Panc1 (cell line): ENCODE measurements around the gene CX3CL1. TPM values are rescaled to one million over a fixed set of nuclear protein-coding genes. Genes with fewer than 3 reads are reported as not detected.

Experiments
- ATAC-seq: fragments of 200-7000 bp; cut with Tn5 transposase; 2 replicates; pipeline ENCODE4 v1.9.1; 2020; ENCODE audit warnings: mild to moderate bottlenecking, moderate library complexity
- BruUV-seq: library from RNA; stranded (reverse); fragments of 400-500 nt; replicated peaks from 2 replicates; lab custom pipeline; 2021; lab: Mats Ljungman, UMichigan
- CTCF ChIA-PET: fragments of 300-600 bp; sonication (Branson Sonifier 250); formaldehyde crosslinking; loops from one replicate; lab custom pipeline; 2022; ENCODE audit warnings: antibody characterized with exemption; lab: Charles Lee
- POLR2A ChIA-PET: fragments of 300-600 bp; sonication (Branson Sonifier 250); formaldehyde crosslinking; loops from one replicate; lab custom pipeline; 2022; ENCODE audit warnings: antibody characterized with exemption; lab: Charles Lee
- DNase-seq: peaks from one replicate; pipeline ENCODE4 v3.0.0-alpha.2; 2010; ENCODE audit warnings: low read depth, low spot score
- H3K27ac ChIP-seq: 2 replicates; pipeline ENCODE4 v1.5.1; 2011; ENCODE audit warnings: mild to moderate bottlenecking, low read length, inconsistent platforms
- H3K27me3 ChIP-seq: fragments of 200-500 bp; sonication (Bioruptor generic); 2 replicates; pipeline ENCODE4 v1.6.0; 2014; ENCODE audit warnings: low read length, inconsistent platforms; ENCODE audit not compliant: control insufficient read depth, insufficient read depth
- H3K36me3 ChIP-seq: fragments of 200-500 bp; sonication (Bioruptor generic); 2 replicates; pipeline ENCODE4 v1.5.1; 2014; ENCODE audit warnings: inconsistent platforms, mild to moderate bottlenecking, low read length, moderate library complexity; ENCODE audit not compliant: control insufficient read depth, insufficient read depth
- H3K4me1 ChIP-seq: 2 replicates; pipeline ENCODE4 v1.5.1; 2011; ENCODE audit warnings: inconsistent platforms, mild to moderate bottlenecking, low read length, moderate library complexity; ENCODE audit not compliant: control insufficient read depth, insufficient read depth
- H3K4me3 ChIP-seq, 2 experiments: 2 replicates each; pipeline ENCODE4 v1.5.1; 2011 to 2012; ENCODE audit warnings: low read depth in 2 of 2, low read length in 2 of 2, mild to moderate bottlenecking in 2 of 2, inconsistent platforms in 1 of 2, moderate library complexity in 1 of 2
- H3K9me3 ChIP-seq: fragments of 200-500 bp; sonication (Bioruptor generic); 2 replicates; pipeline ENCODE4 v1.5.1; 2014; ENCODE audit warnings: low read depth, mild to moderate bottlenecking, inconsistent platforms, low read length, moderate library complexity; ENCODE audit not compliant: control insufficient read depth, insufficient read depth
- POLR2AphosphoS5 ChIP-seq: IDR thresholded peaks from 2 replicates; pipeline ENCODE4 v1.6.1; 2012; ENCODE audit warnings: mild to moderate bottlenecking, low read depth, low read length, moderate library complexity
- SIN3A ChIP-seq: IDR thresholded peaks from 2 replicates; pipeline ENCODE4 v1.6.1; 2012; ENCODE audit warnings: low read depth, mild to moderate bottlenecking, low read length, moderate library complexity, borderline replicate concordance; ENCODE audit not compliant: insufficient read depth
- TCF7L2 ChIP-seq: IDR thresholded peaks from 2 replicates; pipeline ENCODE4 v1.6.1; 2011; ENCODE audit warnings: mild to moderate bottlenecking, low read depth, low read length, inconsistent platforms
- in situ Hi-C: cut with HindIII; loops from 2 replicates; pipeline ENCODE4 v1.10.0; 2016; ENCODE audit warnings: low sequenced_read_pairs, low pct_unique_long_range_greater_than_20kb
- intact Hi-C: fragments of 100-400 bp; cut with micrococcal nuclease; formaldehyde crosslinking; loops from one replicate; pipeline ENCODE4 v1.10.0; 2022; ENCODE audit not compliant: unreplicated experiment
- total RNA-seq: library from RNA; stranded (reverse); gene quantifications from one replicate; pipeline ENCODE4 v1.2.1, GENCODE V29; 2021; ENCODE audit not compliant: unreplicated experiment
- TF ChIP-seq, protein P1 (sequence below), 2 experiments: IDR thresholded peaks; 2 replicates each; pipeline ENCODE4 v1.6.1; 2011 to 2012; ENCODE audit warnings: low read depth in 2 of 2, control low read depth in 1 of 2, low read length in 1 of 2, mild to moderate bottlenecking in 1 of 2, moderate library complexity in 1 of 2; ENCODE audit not compliant: insufficient read depth in 1 of 2
- TF ChIP-seq, protein P2 (sequence below): fragments of 450-650 bp; IDR thresholded peaks from 2 replicates; pipeline ENCODE4 v1.5.1; 2017; ENCODE audit warnings: mild to moderate bottlenecking

The CX3CL1 gene
- total RNA-seq, 1 experiment from 2014 or later = 21.8 TPM

DNA sequence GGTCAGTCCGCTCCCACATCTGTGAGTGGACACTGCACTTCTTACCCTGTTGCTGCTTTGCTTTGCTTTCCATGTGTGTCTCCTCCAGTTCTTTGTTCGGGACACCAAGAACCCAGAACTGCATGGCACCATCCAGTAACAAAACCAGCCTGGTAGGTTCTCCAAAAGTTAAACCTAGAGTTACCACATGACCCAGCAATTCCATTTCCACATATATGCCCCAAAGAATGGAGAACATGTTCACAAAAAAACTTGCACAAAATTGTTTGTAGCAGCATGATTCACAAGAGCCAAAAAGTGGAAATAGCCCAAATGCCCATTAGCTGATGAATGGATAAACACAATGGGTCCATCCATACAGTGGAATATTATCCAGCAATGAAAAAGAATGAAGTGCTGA is 24.0 kb upstream of the CX3CL1 start:
- Histone ChIP-seq H3K4me3 (no peak overlapping the region), H3K4me1 (no peaks in the 10 kb centered on the region), H3K36me3 (no peaks in the 10 kb centered on the region), H3K9me3 (no peaks in the 10 kb centered on the region), H3K27ac (no peak overlapping the region), H3K27me3 (no peaks in the 10 kb centered on the region)
- TF ChIP-seq POLR2AphosphoS5 (no peak), SIN3A (no peak), TCF7L2 (no peak)
- TF ChIP-seq, protein P1, sequence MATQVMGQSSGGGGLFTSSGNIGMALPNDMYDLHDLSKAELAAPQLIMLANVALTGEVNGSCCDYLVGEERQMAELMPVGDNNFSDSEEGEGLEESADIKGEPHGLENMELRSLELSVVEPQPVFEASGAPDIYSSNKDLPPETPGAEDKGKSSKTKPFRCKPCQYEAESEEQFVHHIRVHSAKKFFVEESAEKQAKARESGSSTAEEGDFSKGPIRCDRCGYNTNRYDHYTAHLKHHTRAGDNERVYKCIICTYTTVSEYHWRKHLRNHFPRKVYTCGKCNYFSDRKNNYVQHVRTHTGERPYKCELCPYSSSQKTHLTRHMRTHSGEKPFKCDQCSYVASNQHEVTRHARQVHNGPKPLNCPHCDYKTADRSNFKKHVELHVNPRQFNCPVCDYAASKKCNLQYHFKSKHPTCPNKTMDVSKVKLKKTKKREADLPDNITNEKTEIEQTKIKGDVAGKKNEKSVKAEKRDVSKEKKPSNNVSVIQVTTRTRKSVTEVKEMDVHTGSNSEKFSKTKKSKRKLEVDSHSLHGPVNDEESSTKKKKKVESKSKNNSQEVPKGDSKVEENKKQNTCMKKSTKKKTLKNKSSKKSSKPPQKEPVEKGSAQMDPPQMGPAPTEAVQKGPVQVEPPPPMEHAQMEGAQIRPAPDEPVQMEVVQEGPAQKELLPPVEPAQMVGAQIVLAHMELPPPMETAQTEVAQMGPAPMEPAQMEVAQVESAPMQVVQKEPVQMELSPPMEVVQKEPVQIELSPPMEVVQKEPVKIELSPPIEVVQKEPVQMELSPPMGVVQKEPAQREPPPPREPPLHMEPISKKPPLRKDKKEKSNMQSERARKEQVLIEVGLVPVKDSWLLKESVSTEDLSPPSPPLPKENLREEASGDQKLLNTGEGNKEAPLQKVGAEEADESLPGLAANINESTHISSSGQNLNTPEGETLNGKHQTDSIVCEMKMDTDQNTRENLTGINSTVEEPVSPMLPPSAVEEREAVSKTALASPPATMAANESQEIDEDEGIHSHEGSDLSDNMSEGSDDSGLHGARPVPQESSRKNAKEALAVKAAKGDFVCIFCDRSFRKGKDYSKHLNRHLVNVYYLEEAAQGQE (IDR thresholded peaks at IDR 0.05; ENCODE audit: insufficient read depth in 1 of 2, low read depth in 2 of 2, low read length in 1 of 2) = no peak
- TF ChIP-seq, protein P2, sequence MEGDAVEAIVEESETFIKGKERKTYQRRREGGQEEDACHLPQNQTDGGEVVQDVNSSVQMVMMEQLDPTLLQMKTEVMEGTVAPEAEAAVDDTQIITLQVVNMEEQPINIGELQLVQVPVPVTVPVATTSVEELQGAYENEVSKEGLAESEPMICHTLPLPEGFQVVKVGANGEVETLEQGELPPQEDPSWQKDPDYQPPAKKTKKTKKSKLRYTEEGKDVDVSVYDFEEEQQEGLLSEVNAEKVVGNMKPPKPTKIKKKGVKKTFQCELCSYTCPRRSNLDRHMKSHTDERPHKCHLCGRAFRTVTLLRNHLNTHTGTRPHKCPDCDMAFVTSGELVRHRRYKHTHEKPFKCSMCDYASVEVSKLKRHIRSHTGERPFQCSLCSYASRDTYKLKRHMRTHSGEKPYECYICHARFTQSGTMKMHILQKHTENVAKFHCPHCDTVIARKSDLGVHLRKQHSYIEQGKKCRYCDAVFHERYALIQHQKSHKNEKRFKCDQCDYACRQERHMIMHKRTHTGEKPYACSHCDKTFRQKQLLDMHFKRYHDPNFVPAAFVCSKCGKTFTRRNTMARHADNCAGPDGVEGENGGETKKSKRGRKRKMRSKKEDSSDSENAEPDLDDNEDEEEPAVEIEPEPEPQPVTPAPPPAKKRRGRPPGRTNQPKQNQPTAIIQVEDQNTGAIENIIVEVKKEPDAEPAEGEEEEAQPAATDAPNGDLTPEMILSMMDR = no peak
- CTCF ChIA-PET = no interaction called here
- intact Hi-C loops (no loop called here), in situ Hi-C loops (no loop called here)
- ATAC-seq (no peak), DNase-seq (no peak)
- BruUV-seq = no TSS peak
- POLR2A ChIA-PET = no interaction called here

DNA sequence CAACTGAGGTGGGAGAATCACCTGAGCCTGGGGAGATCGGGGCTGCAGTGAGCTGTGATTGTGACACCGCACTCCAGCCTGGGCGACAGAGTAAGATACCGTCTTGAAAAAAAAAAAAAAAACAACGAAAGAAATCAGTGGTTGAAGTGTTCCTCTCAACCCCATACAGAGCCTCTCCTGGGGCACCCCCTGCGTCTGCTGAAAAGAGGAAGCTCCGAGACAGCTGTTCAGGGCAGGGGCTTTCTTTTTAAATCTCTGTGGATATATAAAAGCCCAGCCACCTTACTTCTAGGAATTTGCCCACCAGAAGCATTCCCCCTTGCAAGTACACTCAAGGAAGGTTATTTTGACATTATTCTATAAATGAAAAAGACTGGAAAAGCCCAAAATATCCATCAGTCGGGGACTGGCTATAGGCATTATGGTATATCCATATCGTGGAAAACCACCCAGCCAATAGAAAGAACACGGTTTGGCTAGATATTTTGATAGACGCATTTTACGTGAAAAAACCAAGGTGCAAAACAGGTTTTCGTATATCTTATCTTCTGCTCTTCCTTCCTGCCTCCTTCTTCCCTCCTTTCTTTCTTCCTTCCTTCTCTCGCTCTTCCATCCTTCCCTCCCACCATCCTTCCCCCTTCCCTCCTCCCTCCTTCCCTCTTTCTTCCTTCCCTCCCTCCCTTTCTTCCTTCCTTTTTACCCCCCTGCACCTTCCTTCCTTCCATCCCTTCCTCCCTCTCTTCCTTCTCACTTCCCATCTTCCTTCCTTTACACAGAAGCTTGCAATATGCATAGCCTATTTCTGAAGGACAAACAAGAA is 22.9 kb upstream of the CX3CL1 start:
- POLR2A ChIA-PET = no interaction called here

More for the DNA sequence above, 22.9 kb upstream of the CX3CL1 start:
- DNase-seq = no peak
- ATAC-seq = no peak
- CTCF ChIA-PET = no interaction called here
- TF ChIP-seq, protein P1 (IDR thresholded peaks at IDR 0.05; ENCODE audit: insufficient read depth in 1 of 2, low read depth in 2 of 2, low read length in 1 of 2) = no peak
- TF ChIP-seq TCF7L2 (no peak), SIN3A (no peak), POLR2AphosphoS5 (no peak)
- TF ChIP-seq, protein P2 = no peak
- no peaks in the 10 kb centered on the region for H3K36me3 ChIP-seq
- H3K4me3 ChIP-seq = no peak overlapping the region
- no peaks in the 10 kb centered on the region for H3K27me3 ChIP-seq
- BruUV-seq = no TSS peak
- in situ Hi-C loops = no loop called here
- no peaks in the 10 kb centered on the region for H3K9me3 ChIP-seq
- H3K4me1 ChIP-seq = no peaks in the 10 kb centered on the region
- no peak overlapping the region for H3K27ac ChIP-seq
- intact Hi-C loops = no loop called here
